GM11168 (cell line): ENCODE measurements around the gene SP5.
"Not testable (repeated sequence)": the region's sequence is repeated elsewhere in the genome, so short reads cannot be mapped to it uniquely, and the experiment has no call there.

Experiments
- in situ Hi-C: fragments of 300-500 bp; cut with MboI; formaldehyde crosslinking; loops from one replicate; pipeline ENCODE4 v1.12.0; 2022; ENCODE audit warnings: low sequenced_read_pairs; ENCODE audit not compliant: unreplicated experiment

The SP5 gene

GRCh38 chr2:170715062-170715931, at the start of gene SP5:
TSS of gene SP5 (plus strand) at chr2:170715337. CDS start at chr2:170715513, 176 bp downstream.
- in situ Hi-C loops: no loop called here

- in situ Hi-C loops: no loop called here
These were observed 49.4 kb upstream of the SP5 start for GRCh38 chr2:170665743-170666142.

GRCh38 chr2:170669909-170670308, 45.2 kb upstream of the SP5 start:
- in situ Hi-C loops: no loop called here

GRCh38 chr2:170670651-170671050, 44.5 kb upstream of the SP5 start:
- in situ Hi-C loops: no loop called here

DNA sequence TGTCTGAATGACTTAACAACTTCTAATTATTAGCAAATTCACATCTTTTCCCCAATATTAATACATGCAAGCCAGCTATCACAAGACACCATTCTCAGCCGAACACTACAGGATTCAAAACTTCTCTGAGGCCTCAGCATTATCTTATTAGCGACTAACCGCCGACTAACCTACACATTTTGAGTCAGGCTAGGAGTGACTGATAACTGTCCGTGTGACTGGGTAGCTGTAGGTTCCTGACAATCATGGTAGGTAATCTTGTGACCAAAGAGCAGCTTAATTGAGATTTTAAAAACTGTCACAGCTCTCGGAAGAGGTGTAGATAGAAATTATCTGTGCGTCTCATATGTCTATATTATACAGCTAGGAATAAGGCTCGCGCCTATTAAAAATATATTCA, 44.1 kb upstream of the SP5 start:
- in situ Hi-C loops: no loop called here

DNA sequence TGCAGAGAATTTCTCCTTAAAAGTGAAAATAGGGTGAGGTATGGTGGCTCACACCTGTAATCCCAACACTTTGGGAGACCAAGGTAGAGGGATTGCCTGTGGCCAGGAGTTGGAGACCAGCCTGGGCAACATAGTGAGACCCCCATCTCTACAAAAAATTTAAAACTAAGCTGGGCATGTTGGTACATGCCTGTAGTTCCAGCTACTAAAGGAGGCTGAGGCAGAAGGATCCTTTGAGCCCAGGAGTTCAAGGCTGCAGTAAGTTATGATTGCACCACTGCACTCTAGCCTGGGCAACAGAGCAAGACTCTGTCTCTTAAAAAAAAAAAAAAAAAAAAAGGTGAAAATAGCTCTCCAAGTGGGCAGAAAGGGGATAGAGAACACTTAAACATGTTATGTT, 40.9 kb upstream of the SP5 start:
- in situ Hi-C loops: not testable (repeated sequence)

DNA sequence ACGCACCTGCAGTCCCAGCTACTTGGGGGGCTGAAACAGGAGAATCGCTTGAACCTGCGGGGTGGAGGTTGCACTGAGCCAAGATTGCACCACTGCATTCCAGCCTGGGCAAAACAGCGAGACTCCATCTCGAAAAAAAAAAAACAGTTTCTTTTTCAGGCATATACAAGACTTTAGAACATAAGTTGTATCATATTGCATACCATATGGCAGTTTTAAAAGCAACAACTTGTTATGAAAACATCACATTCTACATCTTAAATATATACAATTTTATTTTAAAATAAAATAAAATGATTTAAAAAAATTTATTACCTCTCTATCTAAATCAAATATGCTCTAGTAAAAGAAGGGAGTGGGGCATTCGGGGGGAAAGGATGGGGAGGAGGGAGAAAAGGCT, 39.4 kb upstream of the SP5 start:
- in situ Hi-C loops: no loop called here

- in situ Hi-C loops: no loop called here
These were observed 35.5 kb upstream of the SP5 start for GRCh38 chr2:170679607-170680079.

DNA sequence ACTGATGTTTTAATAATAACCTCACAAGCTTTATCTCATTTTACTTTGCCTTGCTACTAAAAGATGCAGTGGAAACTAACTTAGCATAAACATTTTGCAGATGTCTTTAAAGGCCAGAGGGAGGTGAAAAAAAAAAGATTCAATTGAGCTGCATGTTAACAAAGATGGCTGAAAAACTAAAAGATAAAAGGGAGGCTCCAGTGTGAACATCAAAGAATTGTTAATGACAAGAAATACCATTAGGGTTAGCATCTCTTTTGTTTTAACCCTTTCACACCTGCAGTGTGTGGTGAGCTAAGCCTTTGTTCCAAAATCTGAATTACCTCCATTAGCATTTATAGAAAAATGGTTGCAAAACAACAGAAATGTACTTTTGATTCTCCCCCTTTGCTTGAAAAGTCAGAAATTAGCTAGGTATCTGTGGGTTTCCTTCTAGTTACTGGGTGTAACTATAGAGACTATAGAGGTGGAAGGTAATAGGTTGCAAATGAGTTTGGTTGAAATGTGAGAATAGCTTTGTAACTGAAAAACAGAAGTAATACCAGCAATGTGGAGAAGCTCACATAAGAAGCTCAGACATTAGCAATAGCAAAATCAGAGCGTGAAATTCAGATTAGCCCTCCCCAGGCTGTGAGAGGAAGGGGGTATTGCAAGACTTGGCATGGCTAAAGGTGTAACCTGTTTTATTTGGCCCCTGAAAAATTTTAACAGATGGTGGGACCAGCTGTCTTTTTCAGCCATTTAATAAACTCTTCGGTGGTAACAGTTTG, 34.8 kb upstream of the SP5 start:
- in situ Hi-C loops: no loop called here

DNA sequence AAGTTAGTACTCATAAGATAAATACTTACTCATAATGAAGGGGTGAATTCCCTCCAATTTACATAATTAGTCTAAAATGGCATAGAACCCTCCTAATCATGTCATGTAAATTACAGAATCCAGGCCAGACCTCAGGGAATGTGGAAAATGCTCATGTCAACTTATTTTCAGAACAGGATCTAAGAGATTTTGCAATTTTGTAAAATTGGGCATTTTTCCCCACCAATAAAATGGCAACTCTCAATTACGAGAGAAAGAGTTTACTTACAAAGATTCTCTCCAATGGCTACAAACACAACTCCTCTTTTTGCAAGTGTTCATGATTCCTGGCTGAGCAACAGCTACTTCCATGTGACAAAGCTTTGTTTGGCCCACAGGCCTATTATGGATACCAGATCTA, 33.8 kb upstream of the SP5 start:
- in situ Hi-C loops: no loop called here

GRCh38 chr2:170685591-170685990, 29.5 kb upstream of the SP5 start:
- in situ Hi-C loops: no loop called here

- in situ Hi-C loops: no loop called here
These were observed 25.7 kb upstream of the SP5 start for GRCh38 chr2:170689481-170689880.

GRCh38 chr2:170690640-170691039, 24.5 kb upstream of the SP5 start:
- in situ Hi-C loops: no loop called here

DNA sequence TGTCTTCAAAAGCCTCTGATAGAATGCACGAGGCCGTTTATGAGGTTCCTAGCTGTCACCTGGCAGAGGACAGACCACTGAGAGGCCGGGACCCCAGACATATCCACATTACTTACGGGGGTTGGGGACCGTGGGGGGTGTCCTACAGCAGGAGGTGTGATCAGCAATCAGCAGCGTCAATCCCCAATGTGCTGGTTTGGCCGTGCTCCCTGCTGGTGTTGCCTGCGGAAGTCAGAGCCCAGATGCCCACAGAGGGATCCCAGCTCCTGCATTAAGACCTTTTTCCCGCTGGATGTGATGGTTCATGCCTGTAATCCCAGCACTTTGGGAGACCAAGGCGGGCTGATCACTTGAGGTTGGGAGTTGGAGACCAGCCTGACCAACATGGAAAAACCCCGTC, 20.8 kb upstream of the SP5 start:
- in situ Hi-C loops: no loop called here

DNA sequence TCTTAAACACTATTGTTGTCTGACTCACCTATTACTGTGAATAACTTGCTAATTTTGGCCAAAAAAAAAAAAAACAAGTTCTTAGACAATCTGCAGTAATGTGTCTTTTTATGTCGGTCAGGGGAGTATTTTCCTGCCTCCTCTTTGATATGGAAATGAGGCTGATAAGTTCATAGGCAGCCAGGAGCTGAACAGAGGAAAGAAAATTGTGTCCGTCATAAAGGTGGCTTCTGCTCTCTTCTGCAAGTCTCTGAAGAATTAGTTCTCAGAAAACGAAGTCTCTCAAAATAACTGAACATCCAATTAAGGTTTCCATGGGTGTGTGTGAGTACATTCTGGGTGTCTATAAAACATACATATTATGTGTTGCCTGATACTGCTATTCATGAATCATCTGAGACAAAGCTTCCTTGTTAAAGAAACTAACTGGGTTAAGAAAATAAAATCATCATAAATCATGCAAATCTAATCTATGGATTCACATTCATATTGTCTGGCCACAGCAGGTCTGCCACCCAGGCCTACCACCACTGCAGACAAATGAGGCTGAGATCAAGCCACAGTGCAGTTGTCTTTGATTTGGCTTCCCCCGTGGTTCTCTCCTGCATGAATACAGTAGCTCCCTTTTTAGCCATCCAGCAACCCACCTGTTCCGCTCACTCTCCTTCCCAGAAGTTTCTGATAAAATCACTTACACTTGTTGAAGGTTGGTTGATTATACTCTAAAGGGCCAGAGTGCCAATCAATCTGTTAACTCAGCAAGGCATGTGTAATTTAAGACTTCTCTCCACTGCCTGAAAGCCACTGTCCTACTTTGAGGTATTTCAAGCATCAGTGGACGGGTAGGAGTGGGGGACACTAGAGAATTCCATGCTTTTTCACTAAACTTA, 19.4 kb upstream of the SP5 start:
- in situ Hi-C loops: no loop called here

DNA sequence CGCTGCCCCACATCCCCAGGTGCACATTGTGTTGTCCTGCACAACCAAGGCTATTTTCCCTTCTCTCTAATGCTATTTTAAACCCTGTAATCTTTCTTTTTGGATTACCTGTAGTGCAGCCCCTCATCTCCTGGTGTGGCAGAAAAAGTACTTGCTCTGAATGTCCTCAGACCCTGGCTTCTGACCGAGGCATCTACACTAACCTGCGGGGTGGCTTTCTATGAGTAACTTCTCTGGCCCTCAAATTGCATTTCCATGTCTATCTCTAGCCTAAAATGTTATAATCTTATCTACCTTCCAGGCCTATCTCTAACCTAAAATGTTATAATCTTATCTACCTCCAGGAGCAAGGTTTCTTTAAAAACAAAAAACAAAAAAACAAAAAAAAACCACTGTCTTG, 18.2 kb upstream of the SP5 start:
- in situ Hi-C loops: no loop called here

DNA sequence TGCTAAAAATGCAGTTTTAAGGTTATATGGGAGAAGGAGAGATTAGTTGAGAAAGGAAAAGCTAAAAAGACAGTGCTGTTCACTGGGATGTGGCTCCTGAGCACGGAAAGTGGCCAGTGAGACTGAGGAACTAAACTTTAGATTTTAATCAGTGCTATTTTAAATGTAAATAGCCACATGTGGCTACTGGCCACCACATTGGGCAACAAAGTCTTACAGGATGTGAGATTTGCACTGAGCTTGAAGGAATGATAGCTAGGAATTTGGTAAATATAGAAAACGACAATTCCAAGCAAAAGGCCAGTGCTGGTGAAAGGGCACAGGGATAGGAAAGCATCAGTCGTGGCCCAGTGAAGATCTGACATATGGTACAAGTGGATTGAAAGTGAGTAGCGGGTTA, 14.1 kb upstream of the SP5 start:
- in situ Hi-C loops: loop anchor here (10.0 kb wide), 1 partner anchor 166 kb away; no protein-coding TSS in a partner anchor

GRCh38 chr2:170703776-170704476, 11.2 kb upstream of the SP5 start:
- in situ Hi-C loops: loop anchor here (10.0 kb wide), 1 partner anchor 169 kb away; no protein-coding TSS in a partner anchor
